A673 (cell line): Measurements from ENCODE around the gene P2RY14.

Source experiments
- EZH2 ChIP-seq: fragments of 200-600 bp; sonication (generic); IDR thresholded peaks from 2 replicates; pipeline ENCODE4 v1.6.1; 2017; ENCODE audit warnings: borderline replicate concordance, low read depth, mild to moderate bottlenecking, mixed read lengths, antibody characterized with exemption, low read length; ENCODE audit not compliant: poor library complexity, severe bottlenecking
- TF ChIP-seq, protein P1 (sequence below): fragments of 300-800, 200-600 bp; sonication (generic); conservative IDR thresholded peaks from 2 replicates; pipeline ENCODE4 v1.5.1; 2017; ENCODE audit warnings: low read depth, mild to moderate bottlenecking, antibody characterized with exemption, low read length, moderate library complexity, mixed read lengths

- TF ChIP-seq, protein P1, sequence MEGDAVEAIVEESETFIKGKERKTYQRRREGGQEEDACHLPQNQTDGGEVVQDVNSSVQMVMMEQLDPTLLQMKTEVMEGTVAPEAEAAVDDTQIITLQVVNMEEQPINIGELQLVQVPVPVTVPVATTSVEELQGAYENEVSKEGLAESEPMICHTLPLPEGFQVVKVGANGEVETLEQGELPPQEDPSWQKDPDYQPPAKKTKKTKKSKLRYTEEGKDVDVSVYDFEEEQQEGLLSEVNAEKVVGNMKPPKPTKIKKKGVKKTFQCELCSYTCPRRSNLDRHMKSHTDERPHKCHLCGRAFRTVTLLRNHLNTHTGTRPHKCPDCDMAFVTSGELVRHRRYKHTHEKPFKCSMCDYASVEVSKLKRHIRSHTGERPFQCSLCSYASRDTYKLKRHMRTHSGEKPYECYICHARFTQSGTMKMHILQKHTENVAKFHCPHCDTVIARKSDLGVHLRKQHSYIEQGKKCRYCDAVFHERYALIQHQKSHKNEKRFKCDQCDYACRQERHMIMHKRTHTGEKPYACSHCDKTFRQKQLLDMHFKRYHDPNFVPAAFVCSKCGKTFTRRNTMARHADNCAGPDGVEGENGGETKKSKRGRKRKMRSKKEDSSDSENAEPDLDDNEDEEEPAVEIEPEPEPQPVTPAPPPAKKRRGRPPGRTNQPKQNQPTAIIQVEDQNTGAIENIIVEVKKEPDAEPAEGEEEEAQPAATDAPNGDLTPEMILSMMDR = no peak
- no peak for TF ChIP-seq EZH2
Measured at GRCh38 chr3:151301787-151302186, 23.4 kb upstream of the P2RY14 start.
